HG02610 (cell line): ENCODE results near the gene TTC8.

ENCODE experiments used
- ATAC-seq: cut with Tn5 transposase; IDR thresholded peaks from one replicate; pipeline ENCODE4 v1.9.1; 2021; ENCODE audit warnings: mild to moderate bottlenecking, moderate library complexity; ENCODE audit not compliant: unreplicated experiment

Gene TTC8

GRCh38 chr14:88864198-88864597 is 39.7 kb downstream of the TTC8 start:
- no peak for ATAC-seq

DNA sequence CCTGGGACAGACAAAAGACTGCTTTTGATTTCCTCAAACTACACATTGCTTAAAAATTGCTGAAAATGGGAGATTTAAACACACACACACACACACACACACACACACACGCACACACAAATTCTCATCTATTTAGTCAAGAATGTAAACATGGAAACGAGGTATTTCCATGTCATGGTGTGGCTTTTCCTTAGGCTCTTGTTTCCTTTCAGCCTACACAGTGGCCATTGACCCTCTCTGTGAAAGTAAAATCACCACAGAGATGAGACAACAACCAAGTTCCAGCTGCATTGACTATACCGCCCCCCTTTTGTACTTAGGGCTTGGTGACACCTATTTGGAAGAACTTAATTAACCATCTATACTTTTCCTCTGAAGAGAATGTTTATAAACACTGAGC is 41.9 kb downstream of the TTC8 start:
- ATAC-seq, result no peak

DNA sequence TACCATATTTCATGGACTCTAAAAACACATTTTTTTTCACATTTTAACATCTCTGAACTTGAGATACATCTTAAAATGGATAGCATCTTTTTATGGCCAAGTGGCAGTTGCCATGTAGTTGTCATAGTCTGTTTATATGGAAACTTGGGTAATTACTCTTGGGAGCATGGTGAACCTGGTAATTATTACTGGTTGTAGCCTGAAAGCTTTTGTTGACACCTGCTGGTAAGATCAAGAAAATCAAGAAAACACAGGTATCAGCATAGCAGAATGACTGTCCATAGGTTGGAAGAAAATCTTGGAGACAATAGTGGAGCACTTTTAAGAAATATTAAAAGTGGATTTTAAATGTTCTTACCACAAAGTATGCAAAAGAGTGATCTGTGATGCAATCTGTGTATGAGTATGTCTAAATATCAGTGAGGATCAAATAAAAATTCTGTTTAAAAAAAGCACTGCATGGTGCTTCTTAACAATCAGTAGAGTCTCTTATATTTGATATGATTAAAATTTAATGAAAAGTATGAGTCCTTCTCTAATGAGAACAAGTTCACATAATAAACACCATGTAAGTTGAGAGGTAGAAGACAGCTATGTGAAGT is 44.2 kb downstream of the TTC8 start:
- no peak for ATAC-seq

GRCh38 chr14:88870777-88871176 is 46.3 kb downstream of the TTC8 start:
- ATAC-seq, result no peak

- no peak for ATAC-seq
Observed at GRCh38 chr14:88871429-88871828, 47.0 kb downstream of the TTC8 start.

GRCh38 chr14:88872976-88873375 is 48.5 kb downstream of the TTC8 start:
- no peak for ATAC-seq

GRCh38 chr14:88877192-88877591 is 52.7 kb downstream of the TTC8 start:
- ATAC-seq, result no peak

DNA sequence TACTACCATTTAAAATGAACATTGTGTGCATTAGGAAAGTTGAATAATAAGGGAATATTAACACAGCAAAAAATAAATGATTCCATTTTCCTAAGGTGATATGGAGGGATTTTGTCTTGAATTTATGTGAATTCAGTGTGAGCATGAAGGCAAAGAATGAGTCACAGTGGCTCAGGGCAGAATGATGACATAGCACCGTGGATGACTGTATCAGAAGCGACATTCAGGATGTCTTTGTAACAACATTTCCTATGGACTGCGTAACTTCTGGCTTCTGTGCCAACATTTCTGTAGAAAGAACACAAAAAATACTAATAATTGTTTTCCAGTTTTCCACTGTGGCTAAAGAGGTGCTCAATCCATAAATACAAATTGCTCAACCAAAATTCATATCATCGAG is 54.6 kb downstream of the TTC8 start:
- ATAC-seq, result no peak

- ATAC-seq, result no peak
Observed at GRCh38 chr14:88882236-88882635, 57.8 kb downstream of the TTC8 start.

- no peak for ATAC-seq
Observed at GRCh38 chr14:88895116-88895515, 70.7 kb downstream of the TTC8 start.

- ATAC-seq, result no peak
Observed at GRCh38 chr14:88901189-88901588, 76.7 kb downstream of the TTC8 start.

DNA sequence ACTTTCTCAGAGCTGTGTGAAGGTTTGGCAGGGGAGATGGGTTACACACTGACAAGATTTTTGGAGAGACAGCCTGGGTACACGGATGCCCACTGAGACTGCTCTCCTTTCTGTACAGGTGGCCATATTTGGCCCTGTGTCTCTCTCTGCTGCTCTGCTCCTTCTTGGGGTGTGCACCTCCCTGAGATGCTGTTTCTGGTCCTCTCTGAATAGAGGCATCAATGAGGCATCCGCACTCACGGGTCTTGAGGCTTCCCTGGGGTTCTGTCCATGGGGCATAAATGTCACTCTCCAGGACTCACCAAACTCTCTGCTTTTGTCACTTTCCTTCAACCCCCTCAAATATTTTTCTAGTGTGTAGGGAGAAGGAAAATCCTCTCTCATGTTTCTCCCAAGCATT is 77.5 kb downstream of the TTC8 start:
- ATAC-seq, result no peak

GRCh38 chr14:88902850-88903249 is 78.4 kb downstream of the TTC8 start:
- ATAC-seq, result no peak

DNA sequence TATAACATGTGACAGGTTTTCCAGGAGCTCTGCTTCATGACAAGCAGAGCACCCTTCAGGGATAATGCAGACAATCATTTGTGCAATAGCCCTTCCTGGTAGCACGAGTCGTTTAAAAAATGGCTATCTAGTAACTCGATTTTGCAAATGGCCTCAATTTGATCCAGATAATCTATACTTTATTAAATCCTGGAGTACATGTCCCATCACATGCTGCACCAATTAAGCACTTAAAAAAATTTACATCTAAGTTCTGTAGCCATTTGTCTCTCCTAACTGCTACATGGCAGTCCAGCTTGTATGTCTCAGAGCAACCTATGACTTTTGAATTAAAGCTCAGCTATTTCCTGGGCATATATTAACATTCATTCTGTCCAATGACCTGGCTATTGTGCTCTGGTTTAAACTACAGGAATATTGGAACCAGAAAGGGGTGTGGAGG is 79.8 kb downstream of the TTC8 start:
- no peak for ATAC-seq

DNA sequence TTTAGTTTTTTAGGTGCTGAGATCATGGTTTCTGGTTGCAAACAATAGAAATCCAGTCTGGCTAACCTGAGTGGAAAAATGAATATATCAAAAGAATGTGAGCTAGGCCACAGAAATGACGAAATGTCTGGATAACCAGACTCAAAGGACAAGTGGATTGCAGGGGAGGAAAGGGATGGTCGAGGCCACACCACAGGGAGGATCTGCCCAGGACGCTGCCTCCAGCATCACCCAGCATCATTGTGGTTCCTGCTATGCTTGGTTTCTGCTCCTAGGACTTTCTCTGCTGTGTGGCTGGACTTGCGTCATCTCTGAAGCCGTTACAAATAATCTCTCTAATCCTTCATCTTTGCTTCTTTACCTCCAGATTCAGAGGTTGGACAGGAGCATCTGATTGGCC is 80.4 kb downstream of the TTC8 start:
- no peak for ATAC-seq

GRCh38 chr14:88908216-88908615 is 83.8 kb downstream of the TTC8 start:
- no peak for ATAC-seq

DNA sequence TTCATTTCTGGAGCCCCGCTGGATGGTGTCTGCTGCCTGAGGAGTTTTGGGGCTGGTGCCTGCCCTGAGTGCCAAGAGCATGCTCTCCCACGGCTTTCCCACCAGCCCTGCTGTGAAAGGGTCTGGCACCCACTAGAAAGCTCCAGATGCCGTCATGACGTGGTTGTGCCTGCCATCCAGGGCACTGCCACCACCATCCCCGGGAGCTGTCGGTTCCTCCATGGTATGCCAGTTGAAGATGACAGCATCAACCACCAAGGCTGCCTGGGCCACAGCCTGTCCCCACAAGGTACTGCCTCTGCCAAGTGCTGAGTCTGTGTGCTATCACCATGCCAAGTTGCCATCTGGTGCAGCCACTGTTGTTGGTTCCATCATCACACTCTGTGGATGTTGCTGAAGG is 85.9 kb downstream of the TTC8 start:
- no peak for ATAC-seq

DNA sequence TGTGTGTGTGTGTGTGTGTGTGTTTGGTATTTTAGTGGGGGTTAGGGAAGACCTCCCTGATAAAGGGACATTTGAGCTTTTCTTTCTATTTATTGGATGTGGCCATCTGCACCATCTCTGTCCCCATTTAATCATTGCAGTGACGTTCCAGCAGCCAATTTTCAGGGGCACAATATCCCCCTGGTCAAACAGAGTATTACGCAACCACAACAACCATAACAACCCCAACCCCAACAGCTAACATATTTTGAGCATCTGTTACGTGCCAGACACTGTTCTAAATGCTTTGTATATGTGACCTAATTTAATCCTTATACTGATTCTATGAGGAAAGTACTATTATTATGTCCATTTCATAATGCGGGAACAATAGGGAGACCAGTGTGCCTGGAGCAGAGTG is 87.4 kb downstream of the TTC8 start:
- no peak for ATAC-seq

GRCh38 chr14:88914956-88915355 is 90.5 kb downstream of the TTC8 start:
- no peak for ATAC-seq

- no peak for ATAC-seq
Observed at GRCh38 chr14:88919502-88919901, 95.1 kb downstream of the TTC8 start.
